H1 (cell line): ENCODE measurements around the gene RBM45. TPM values are rescaled to one million over a fixed set of nuclear protein-coding genes. Genes with fewer than 3 reads are reported as not detected.

Experiments used
- CTCF ChIA-PET: fragments of 300-600 bp; sonication (Branson Sonifier 250); formaldehyde crosslinking; loops from one replicate; lab custom pipeline; 2021; ENCODE audit not compliant: partially characterized antibody; lab: Charles Lee
- POLR2A ChIA-PET: fragments of 300-600 bp; sonication (Branson Sonifier 250); formaldehyde crosslinking; loops from one replicate; lab custom pipeline; 2021; ENCODE audit warnings: inconsistent platforms; ENCODE audit not compliant: partially characterized antibody; lab: Charles Lee
- DNase-seq, 2 experiments: peaks; one replicate each; pipeline versions ENCODE4 v3.0.0 to v3.0.0-alpha.2; 2010 to 2022; ENCODE audit warnings: low spot score in 2 of 2, low read depth in 1 of 2, mixed read lengths in 1 of 2
- FAIRE-seq: peaks from 2 replicates; lab custom pipeline; 2011; peaks lifted over from hg19 to GRCh38; lab: Jason Lieb, UNC
- H2AFZ ChIP-seq: 2 replicates; pipeline ENCODE4 v1.8.1; 2012; ENCODE audit warnings: low read length, inconsistent platforms
- H2AK5ac ChIP-seq: 2 replicates; pipeline ENCODE4 v1.6.1; 2013; ENCODE audit warnings: low read depth, low read length
- H2BK120ac ChIP-seq: replicated peaks from 2 replicates; pipeline ENCODE3; 2013; ENCODE audit warnings: low read depth, low read length, inconsistent platforms
- H2BK12ac ChIP-seq: 2 replicates; pipeline ENCODE4 v1.6.1; 2013; ENCODE audit warnings: low read depth, low read length
- H2BK15ac ChIP-seq: 2 replicates; pipeline ENCODE4 v1.6.1; 2013; ENCODE audit warnings: low read length
- H2BK20ac ChIP-seq: 2 replicates; pipeline ENCODE4 v1.6.1; 2013; ENCODE audit warnings: low read length
- H2BK5ac ChIP-seq: 2 replicates; pipeline ENCODE4 v1.6.1; 2013; ENCODE audit warnings: low read depth, low read length
- H3K14ac ChIP-seq: 2 replicates; pipeline ENCODE4 v1.6.1; 2013; ENCODE audit warnings: inconsistent platforms; ENCODE audit not compliant: insufficient read length
- H3K18ac ChIP-seq: 2 replicates; pipeline ENCODE4 v1.6.1; 2013; ENCODE audit warnings: low read length; ENCODE audit errors: extremely low read depth
- H3K23ac ChIP-seq: 2 replicates; pipeline ENCODE4 v1.6.1; 2013; ENCODE audit warnings: inconsistent platforms; ENCODE audit not compliant: insufficient read length
- H3K23me2 ChIP-seq: 2 replicates; pipeline ENCODE4 v1.6.1; 2013; ENCODE audit warnings: low read depth, low read length
- H3K27ac ChIP-seq: 2 replicates; pipeline ENCODE4 v1.6.1; 2011; ENCODE audit warnings: low read depth, low read length, inconsistent platforms
- H3K27me3 ChIP-seq, 4 experiments: replicated peaks in 1 of 4; 1 replicate in 1 of 4; 2 replicates in 3 of 4; pipeline versions ENCODE4 v1.6.1 to v1.8.1; 2011 to 2013; ENCODE audit warnings: low read length in 3 of 4, mild to moderate bottlenecking in 3 of 4, inconsistent platforms in 2 of 4, mixed read lengths in 2 of 4, moderate library complexity in 1 of 4; ENCODE audit not compliant: control insufficient read depth in 3 of 4, insufficient read depth in 3 of 4; ENCODE audit errors: extremely low read depth in 1 of 4
- H3K36me3 ChIP-seq, 4 experiments: 2 replicates each; pipeline versions ENCODE4 v1.6.1 to v1.8.1; 2011 to 2013; ENCODE audit warnings: mild to moderate bottlenecking in 4 of 4, low read length in 3 of 4, moderate library complexity in 2 of 4, control low read depth in 1 of 4, inconsistent platforms in 1 of 4; ENCODE audit not compliant: insufficient read depth in 4 of 4, control insufficient read depth in 2 of 4
- H3K4ac ChIP-seq: replicated peaks from 2 replicates; pipeline ENCODE3; 2013; ENCODE audit warnings: low read length, low read depth, mixed read lengths, inconsistent platforms; ENCODE audit not compliant: insufficient read length
- H3K4me1 ChIP-seq, 4 experiments: replicated peaks in 1 of 4; 1 replicate in 1 of 4; 2 replicates in 3 of 4; pipeline versions ENCODE4 v1.6.1 to v1.8.1; 2011 to 2013; ENCODE audit warnings: low read length in 3 of 4, inconsistent platforms in 2 of 4, mixed read lengths in 1 of 4; ENCODE audit not compliant: insufficient read depth in 4 of 4, control insufficient read depth in 3 of 4
- H3K4me2 ChIP-seq, 2 experiments: 2 replicates each; pipeline versions ENCODE4 v1.6.1 to v1.8.1; 2011 to 2013; ENCODE audit warnings: low read depth in 2 of 2, low read length in 2 of 2, control low read depth in 1 of 2, inconsistent platforms in 1 of 2, mild to moderate bottlenecking in 1 of 2; ENCODE audit not compliant: insufficient read depth in 1 of 2
- H3K4me3 ChIP-seq, 4 experiments: fragments of 200-600, 300-600 bp in 1 of 4; sonication (generic), shearing (Covaris generic), sonication (Bioruptor Twin) in 1 of 4; 2 replicates each; pipeline versions ENCODE4 v1.5.1 to v1.8.1; 2011 to 2016; ENCODE audit warnings: low read length in 4 of 4, low read depth in 3 of 4, control low read depth in 2 of 4, inconsistent platforms in 2 of 4, mild to moderate bottlenecking in 2 of 4, mixed read lengths in 1 of 4, moderate library complexity in 1 of 4; ENCODE audit not compliant: insufficient read depth in 2 of 4; ENCODE audit errors: extremely low read depth in 1 of 4
- H3K56ac ChIP-seq: replicated peaks from 2 replicates; pipeline ENCODE3; 2013; ENCODE audit warnings: low read depth, mild to moderate bottlenecking, mixed read lengths, low read length, inconsistent platforms; ENCODE audit not compliant: insufficient read length
- H3K79me1 ChIP-seq: 2 replicates; pipeline ENCODE4 v1.6.1; 2013; ENCODE audit warnings: low read depth, low read length, control low read depth
- H3K79me2 ChIP-seq, 2 experiments: 2 replicates each; pipeline versions ENCODE4 v1.6.1 to v1.8.1; 2012 to 2013; ENCODE audit warnings: low read length in 2 of 2, mild to moderate bottlenecking in 2 of 2, inconsistent platforms in 1 of 2; ENCODE audit not compliant: insufficient read depth in 2 of 2, control insufficient read depth in 1 of 2
- H3K9ac ChIP-seq, 4 experiments: replicated peaks in 1 of 4; 1 replicate in 1 of 4; 2 replicates in 3 of 4; pipeline versions ENCODE4 v1.6.1 to v1.8.1; 2011 to 2013; ENCODE audit warnings: low read depth in 3 of 4, low read length in 3 of 4, control low read depth in 2 of 4, mild to moderate bottlenecking in 2 of 4, moderate library complexity in 2 of 4, inconsistent platforms in 1 of 4; ENCODE audit errors: extremely low read depth in 1 of 4
- H3K9me3 ChIP-seq, 2 experiments: 2 replicates each; pipeline versions ENCODE4 v1.6.1 to v1.8.1; 2012 to 2013; ENCODE audit warnings: mild to moderate bottlenecking in 2 of 2, moderate library complexity in 2 of 2, control low read depth in 1 of 2, inconsistent platforms in 1 of 2, low read depth in 1 of 2, low read length in 1 of 2, mixed read lengths in 1 of 2; ENCODE audit not compliant: insufficient read depth in 2 of 2
- H4K20me1 ChIP-seq, 2 experiments: replicated peaks in 1 of 2; 2 replicates each; pipeline versions ENCODE3 to v1.8.1; 2011 to 2013; ENCODE audit warnings: inconsistent platforms in 2 of 2, low read length in 2 of 2, mild to moderate bottlenecking in 1 of 2; ENCODE audit not compliant: insufficient read depth in 2 of 2, control insufficient read depth in 1 of 2
- H4K5ac ChIP-seq: 2 replicates; pipeline ENCODE4 v1.6.1; 2013; ENCODE audit warnings: low read length, low read depth, mixed read lengths, inconsistent platforms; ENCODE audit not compliant: insufficient read length
- H4K8ac ChIP-seq: 2 replicates; pipeline ENCODE4 v1.8.0; 2013; ENCODE audit warnings: mild to moderate bottlenecking, moderate library complexity, low read length, inconsistent platforms; ENCODE audit not compliant: insufficient read depth; ENCODE audit errors: extremely low read depth
- H4K91ac ChIP-seq: replicated peaks from 2 replicates; pipeline ENCODE3; 2013; ENCODE audit warnings: low read length, mixed read lengths, inconsistent platforms; ENCODE audit not compliant: insufficient read length
- ASH2L ChIP-seq: fragments of 200-600, 300-600 bp; sonication (generic); IDR thresholded peaks from one replicate; pipeline ENCODE4 v1.7.1; 2017; ENCODE audit warnings: low read length
- ATF2 ChIP-seq: IDR thresholded peaks from 2 replicates; pipeline ENCODE4 v1.6.1; 2012; ENCODE audit warnings: low read length, inconsistent platforms
- CEBPB ChIP-seq: IDR thresholded peaks from 2 replicates; pipeline ENCODE4 v1.6.1; 2012; ENCODE audit warnings: low read depth, low read length
- PHF8 ChIP-seq: fragments of 200-600 bp; sonication (generic); conservative IDR thresholded peaks from 2 replicates; pipeline ENCODE4 v1.7.1; 2012; ENCODE audit warnings: low read depth, mild to moderate bottlenecking, inconsistent platforms, low read length, moderate library complexity
- POLR2AphosphoS5 ChIP-seq: IDR thresholded peaks from 2 replicates; pipeline ENCODE4 v1.6.1; 2011; ENCODE audit warnings: low read depth, low read length
- POU5F1 ChIP-seq: IDR thresholded peaks from 2 replicates; pipeline ENCODE4 v1.6.1; 2011; ENCODE audit warnings: low read depth, mild to moderate bottlenecking, low read length, moderate library complexity
- RAD21 ChIP-seq, 2 experiments: IDR thresholded peaks in 1 of 2; conservative IDR thresholded peaks in 1 of 2; 2 replicates each; pipeline ENCODE4 v1.6.1; 2011; ENCODE audit warnings: low read depth in 2 of 2, low read length in 2 of 2, improper control_type of control experiment in 1 of 2, inconsistent platforms in 1 of 2, mild to moderate bottlenecking in 1 of 2, moderate library complexity in 1 of 2
- SIX5 ChIP-seq: IDR thresholded peaks from 2 replicates; pipeline ENCODE4 v1.6.1; 2011; ENCODE audit warnings: mild to moderate bottlenecking, low read depth, low read length
- SRF ChIP-seq: IDR thresholded peaks from 2 replicates; pipeline ENCODE4 v1.6.1; 2011; ENCODE audit warnings: mild to moderate bottlenecking, low read depth, low read length, moderate library complexity
- TAF1 ChIP-seq: IDR thresholded peaks from 2 replicates; pipeline ENCODE4 v1.6.1; 2011; ENCODE audit warnings: mild to moderate bottlenecking, low read depth, low read length
- TAF7 ChIP-seq: optimal IDR thresholded peaks from 2 replicates; pipeline ENCODE3; 2011; ENCODE audit warnings: low read depth, mild to moderate bottlenecking, inconsistent platforms, low read length, moderate library complexity, borderline replicate concordance
- TBP ChIP-seq: IDR thresholded peaks from 2 replicates; pipeline ENCODE4 v1.6.1; 2011; ENCODE audit warnings: low read depth, low read length, improper control_type of control experiment
- WGBS, 2 experiments: shearing (Covaris generic) in 1 of 2; methylation state at CpG; one replicate each; pipeline versions ENCODE4 v1.1.6 to v1.1.7; 2013 to 2015; ENCODE audit warnings: low lambda C conversion rate in 2 of 2, mixed read lengths in 2 of 2, inconsistent platforms in 1 of 2, low coverage in 1 of 2, missing lambda C conversion rate in 1 of 2; ENCODE audit not compliant: insufficient replicate concordance in 2 of 2, insufficient coverage in 1 of 2, insufficient read length in 1 of 2; ENCODE audit errors: extremely low coverage in 1 of 2, missing lambda C conversion rate in 1 of 2; 5-methylcytosine and 5-hydroxymethylcytosine counted together
- polyA plus RNA-seq, 7 experiments: library from polyadenylated mRNA; depleted of rRNA in 3 of 7; stranded (reverse) in 5 of 7; unstranded in 2 of 7; fragments of >200 nt in 5 of 7; fragments of 200-250 nt in 2 of 7; gene quantifications; 1 replicate in 5 of 7; 2 replicates in 1 of 7; 4 replicates in 1 of 7; pipeline versions ENCODE4 v1.2.1 to v1.2.3, GENCODE V29; 2011 to 2013; ENCODE audit warnings: missing spikeins in 2 of 7, mixed read lengths in 2 of 7
- total RNA-seq: library from RNA; stranded (reverse); fragmentation: NEBNext Ultra II Directional; extraction: Animal tissue kit (Norgen Biotek cat#: 25700); gene quantifications from 2 replicates; pipeline ENCODE4 v1.2.1, GENCODE V29; 2021

Gene RBM45
- total and polyA plus RNA-seq, 2 of the 8 experiments (the other 6 are each of a cell fraction or from before 2014, with no cell fraction given), result 4.7 to 10.4 TPM

GRCh38 chr2:178068823-178069454, 43.3 kb upstream of the RBM45 start:
- Histone ChIP-seq H3K9me3 (no peaks in the 10 kb centered on the region), H3K9ac (no peak overlapping the region), H3K27ac (no peak overlapping the region), H2AK5ac (no peak overlapping the region), H3K4me2 (no peak overlapping the region), H4K91ac (no peak overlapping the region), H3K18ac (no peak overlapping the region), H2BK12ac (no peak overlapping the region), H2AFZ (no peak overlapping the region), H3K56ac (no peak overlapping the region), H3K4ac (no peak overlapping the region), H3K23me2 (peaks cover 9% of the 10 kb centered on the region), H3K79me2 (no peaks in the 10 kb centered on the region), H2BK5ac (no peak overlapping the region), H3K23ac (no peak overlapping the region), H4K5ac (no peak overlapping the region), H2BK20ac (no peak overlapping the region), H2BK120ac (no peak overlapping the region), H3K79me1 (no peaks in the 10 kb centered on the region), H3K14ac (no peak overlapping the region), H4K20me1 (no peaks in the 10 kb centered on the region), H3K4me3 (no peak overlapping the region), H3K4me1 (peaks cover 0 to 7% (median 1%) of the 10 kb centered on the region in 4 experiments; a peak in 2 of 7 replicates), H3K27me3 (peaks cover 0 to 13% (median 11%) of the 10 kb centered on the region in 4 experiments; a peak in 4 of 7 replicates), H3K36me3 (no peaks in the 10 kb centered on the region), H2BK15ac (no peak overlapping the region), H4K8ac (no peak overlapping the region)
- DNase-seq (no peak), FAIRE-seq (no peak)
- CTCF ChIA-PET, result interaction anchor here (0.8 to 2.0 kb wide), 4 partner anchors 17 to 85 kb away, joined by 3 to 16 read pairs (median 3); no protein-coding TSS in a partner anchor
- 86% methylated on average over 1 of the region's 1 CpG; no CpG with 5 or more reads in 1 of the 2 experiments for WGBS, 2 experiments
- POLR2A ChIA-PET, result no interaction called here
- TF ChIP-seq CEBPB (no peak), POLR2AphosphoS5 (no peak), TBP (no peak), POU5F1 (no peak), PHF8 (no peak), TAF1 (no peak), ATF2 (no peak), SRF (no peak), SIX5 (no peak), ASH2L (no peak), TAF7 (no peak), RAD21 (IDR thresholded peaks at IDR 0.05 in 1 of 2, conservative IDR thresholded peaks at IDR 0.05 in 1 of 2; ENCODE audit: low read depth in 2 of 2, low read length in 2 of 2) (no peak)
